ENCODE measurements around the gene HSP90AA1.

DNA sequence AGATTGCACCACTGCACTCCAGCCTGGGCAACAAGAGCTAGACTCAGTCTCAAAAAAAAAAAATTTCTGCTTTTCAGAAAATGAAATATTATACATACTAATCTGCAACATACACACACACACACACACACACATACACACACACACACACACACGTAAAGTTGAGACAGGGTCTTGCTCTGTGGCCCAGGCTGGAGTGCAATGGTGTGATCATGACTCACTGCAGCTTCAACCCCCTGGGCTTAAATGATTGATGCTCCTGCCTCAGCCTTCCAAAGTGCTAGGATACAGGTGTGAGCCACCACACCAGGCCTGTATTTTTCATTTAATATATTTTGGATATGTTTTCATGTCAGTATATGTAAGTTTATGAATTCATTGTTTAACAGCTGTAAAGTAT is 34.0 kb upstream of the HSP90AA1 start:
- TF ChIP-seq, protein P1, sequence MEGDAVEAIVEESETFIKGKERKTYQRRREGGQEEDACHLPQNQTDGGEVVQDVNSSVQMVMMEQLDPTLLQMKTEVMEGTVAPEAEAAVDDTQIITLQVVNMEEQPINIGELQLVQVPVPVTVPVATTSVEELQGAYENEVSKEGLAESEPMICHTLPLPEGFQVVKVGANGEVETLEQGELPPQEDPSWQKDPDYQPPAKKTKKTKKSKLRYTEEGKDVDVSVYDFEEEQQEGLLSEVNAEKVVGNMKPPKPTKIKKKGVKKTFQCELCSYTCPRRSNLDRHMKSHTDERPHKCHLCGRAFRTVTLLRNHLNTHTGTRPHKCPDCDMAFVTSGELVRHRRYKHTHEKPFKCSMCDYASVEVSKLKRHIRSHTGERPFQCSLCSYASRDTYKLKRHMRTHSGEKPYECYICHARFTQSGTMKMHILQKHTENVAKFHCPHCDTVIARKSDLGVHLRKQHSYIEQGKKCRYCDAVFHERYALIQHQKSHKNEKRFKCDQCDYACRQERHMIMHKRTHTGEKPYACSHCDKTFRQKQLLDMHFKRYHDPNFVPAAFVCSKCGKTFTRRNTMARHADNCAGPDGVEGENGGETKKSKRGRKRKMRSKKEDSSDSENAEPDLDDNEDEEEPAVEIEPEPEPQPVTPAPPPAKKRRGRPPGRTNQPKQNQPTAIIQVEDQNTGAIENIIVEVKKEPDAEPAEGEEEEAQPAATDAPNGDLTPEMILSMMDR (IDR thresholded peaks at IDR 0.05) = no peak
- no peak for TF ChIP-seq POLR2A (IDR thresholded peaks at IDR 0.05)

Data from heart left ventricle (tissue), 13 donors.